ENCODE measurements around the gene YJEFN3. TPM values are rescaled to one million over a fixed set of nuclear protein-coding genes. Genes with fewer than 3 reads are reported as not detected.

Gene YJEFN3
- total RNA-seq, 1 donor from 2014 or later, result 2.5 TPM

- H3K27ac ChIP-seq, result no peak overlapping the region
- H3K9me3 ChIP-seq, result no peaks in the 10 kb centered on the region
- no peak overlapping the region for H3K4me3 ChIP-seq
- no peaks in the 10 kb centered on the region for H3K4me1 ChIP-seq
- H3K36me3 ChIP-seq, result no peaks in the 10 kb centered on the region
- no peaks in the 10 kb centered on the region for H3K27me3 ChIP-seq
- TF ChIP-seq POLR2AphosphoS5 (IDR thresholded peaks at IDR 0.05; ENCODE audit: insufficient read depth in 1 of 2, low read depth in 1 of 2) (no peak), POLR2A (IDR thresholded peaks at IDR 0.05) (no peak), CTCF (IDR thresholded peaks at IDR 0.05) (no peak)
- intact Hi-C loops (cut with DNase I), result no loop called here
- no peak for DNase-seq (ENCODE audit: extremely low spot score in 2 of 2)
These were observed 33.4 kb downstream of the YJEFN3 start for GRCh38 chr19:19561946-19562664.

GRCh38 chr19:19562665-19563347 lies 34.1 kb downstream of the YJEFN3 start:
- no peaks in the 10 kb centered on the region for H3K4me1 ChIP-seq
- H3K4me3 ChIP-seq, result no peak overlapping the region
- H3K27ac ChIP-seq, result no peak overlapping the region
- intact Hi-C loops (cut with DNase I), result no loop called here
- H3K9me3 ChIP-seq, result no peaks in the 10 kb centered on the region
- TF ChIP-seq CTCF (IDR thresholded peaks at IDR 0.05), result no peak
- no peak for TF ChIP-seq POLR2A (IDR thresholded peaks at IDR 0.05)
- no peak for TF ChIP-seq POLR2AphosphoS5 (IDR thresholded peaks at IDR 0.05; ENCODE audit: insufficient read depth in 1 of 2, low read depth in 1 of 2)
- no peaks in the 10 kb centered on the region for H3K27me3 ChIP-seq
- DNase-seq (ENCODE audit: extremely low spot score in 2 of 2), result no peak
- H3K36me3 ChIP-seq, result no peaks in the 10 kb centered on the region

GRCh38 chr19:19563348-19563848 lies 34.7 kb downstream of the YJEFN3 start:
- intact Hi-C loops (cut with DNase I), result no loop called here
- no peak for DNase-seq (ENCODE audit: extremely low spot score in 2 of 2)
- no peaks in the 10 kb centered on the region for H3K36me3 ChIP-seq
- no peak overlapping the region for H3K27ac ChIP-seq
- no peaks in the 10 kb centered on the region for H3K4me1 ChIP-seq
- no peak overlapping the region for H3K4me3 ChIP-seq
- TF ChIP-seq POLR2AphosphoS5 (IDR thresholded peaks at IDR 0.05; ENCODE audit: insufficient read depth in 1 of 2, low read depth in 1 of 2), result no peak
- TF ChIP-seq POLR2A (IDR thresholded peaks at IDR 0.05), result no peak
- no peak for TF ChIP-seq CTCF (IDR thresholded peaks at IDR 0.05)
- no peaks in the 10 kb centered on the region for H3K27me3 ChIP-seq
- H3K9me3 ChIP-seq, result no peaks in the 10 kb centered on the region

- Histone ChIP-seq H3K4me3 (no peak overlapping the region), H3K4me1 (no peaks in the 10 kb centered on the region), H3K36me3 (no peaks in the 10 kb centered on the region), H3K9me3 (no peaks in the 10 kb centered on the region), H3K27me3 (no peaks in the 10 kb centered on the region), H3K27ac (no peak overlapping the region)
- DNase-seq (ENCODE audit: extremely low spot score in 2 of 2), result no peak
- intact Hi-C loops (cut with DNase I), result no loop called here
- TF ChIP-seq POLR2AphosphoS5 (IDR thresholded peaks at IDR 0.05; ENCODE audit: insufficient read depth in 1 of 2, low read depth in 1 of 2) (no peak), POLR2A (IDR thresholded peaks at IDR 0.05) (no peak), CTCF (IDR thresholded peaks at IDR 0.05) (no peak)
These were observed 37.6 kb downstream of the YJEFN3 start for GRCh38 chr19:19566306-19566705.

- H3K9me3 ChIP-seq, result no peaks in the 10 kb centered on the region
- TF ChIP-seq POLR2AphosphoS5 (IDR thresholded peaks at IDR 0.05; ENCODE audit: insufficient read depth in 1 of 2, low read depth in 1 of 2) (no peak), CTCF (IDR thresholded peaks at IDR 0.05) (no peak), POLR2A (IDR thresholded peaks at IDR 0.05) (no peak)
- no peak overlapping the region for H3K4me3 ChIP-seq
- no peaks in the 10 kb centered on the region for H3K27me3 ChIP-seq
- H3K27ac ChIP-seq, result no peak overlapping the region
- no peak for DNase-seq (ENCODE audit: extremely low spot score in 2 of 2)
- no peaks in the 10 kb centered on the region for H3K4me1 ChIP-seq
- intact Hi-C loops (cut with DNase I), result no loop called here
- H3K36me3 ChIP-seq, result no peaks in the 10 kb centered on the region
These were observed 38.7 kb downstream of the YJEFN3 start for GRCh38 chr19:19567391-19567790.

Measured in vagina (tissue), 2 donors.